ENCODE results near the gene AMACR.

AMACR gene

DNA sequence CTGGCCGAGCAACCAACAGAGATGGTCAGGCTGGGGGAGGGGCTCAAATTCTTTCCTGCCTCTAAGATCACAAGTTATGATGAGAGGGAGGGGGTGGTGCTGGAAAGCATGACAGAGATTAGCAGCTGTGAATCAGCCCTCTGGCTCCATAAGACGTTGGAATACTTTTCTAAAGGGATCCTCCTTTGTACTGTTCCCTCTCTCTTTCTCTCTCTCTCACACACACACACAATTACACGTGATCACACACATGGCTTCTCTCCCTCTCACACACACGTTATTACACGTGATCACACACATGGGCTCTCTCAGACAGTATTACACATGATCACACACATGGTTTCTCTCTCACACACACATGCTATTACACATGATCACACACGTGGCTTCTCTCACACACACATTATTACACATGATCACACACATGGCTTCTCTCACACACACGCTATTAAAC lies 23.2 kb downstream of the AMACR start, which contains the start of gene SLC45A2:
Gene SLC45A2 (minus strand): TSS at position 23 of the 454 bp plus-strand sequence. CDS start 110 bp downstream, outside the sequence.
- H3K27me3 ChIP-seq (ENCODE audit: insufficient read depth, low read length) = no peaks in the 10 kb centered on the region
- no peak within 1 kb of the TSS for H3K9ac ChIP-seq (ENCODE audit: low read length)
- no peaks in the 10 kb centered on the region for H3K79me2 ChIP-seq (ENCODE audit: insufficient read depth, low read length)
- no peaks in the 10 kb centered on the region for H4K20me1 ChIP-seq (ENCODE audit: insufficient read depth, low read length)
- H3K36me3 ChIP-seq (ENCODE audit: insufficient read depth, low read length) = peaks cover 13% of the 10 kb centered on the region; the same call in 1 of the 2 replicates
- no peaks in the 10 kb centered on the region for H3K4me1 ChIP-seq (ENCODE audit: insufficient read depth, low read length, severe bottlenecking)
- H3F3A ChIP-seq (ENCODE audit: insufficient read depth, low read length) = no peaks in the 10 kb centered on the region
- no peak within 1 kb of the TSS for H3K4me2 ChIP-seq (ENCODE audit: low read length)
- no peak within 1 kb of the TSS for H2AFZ ChIP-seq (ENCODE audit: low read length)
- peaks cover 5% of the 10 kb centered on the region; the same call in 1 of the 2 replicates for H3K9me3 ChIP-seq (ENCODE audit: low read length)
- no peaks in the 10 kb centered on the region for H3K9me2 ChIP-seq (ENCODE audit: low read depth, low read length)
- TF ChIP-seq, protein P1, sequence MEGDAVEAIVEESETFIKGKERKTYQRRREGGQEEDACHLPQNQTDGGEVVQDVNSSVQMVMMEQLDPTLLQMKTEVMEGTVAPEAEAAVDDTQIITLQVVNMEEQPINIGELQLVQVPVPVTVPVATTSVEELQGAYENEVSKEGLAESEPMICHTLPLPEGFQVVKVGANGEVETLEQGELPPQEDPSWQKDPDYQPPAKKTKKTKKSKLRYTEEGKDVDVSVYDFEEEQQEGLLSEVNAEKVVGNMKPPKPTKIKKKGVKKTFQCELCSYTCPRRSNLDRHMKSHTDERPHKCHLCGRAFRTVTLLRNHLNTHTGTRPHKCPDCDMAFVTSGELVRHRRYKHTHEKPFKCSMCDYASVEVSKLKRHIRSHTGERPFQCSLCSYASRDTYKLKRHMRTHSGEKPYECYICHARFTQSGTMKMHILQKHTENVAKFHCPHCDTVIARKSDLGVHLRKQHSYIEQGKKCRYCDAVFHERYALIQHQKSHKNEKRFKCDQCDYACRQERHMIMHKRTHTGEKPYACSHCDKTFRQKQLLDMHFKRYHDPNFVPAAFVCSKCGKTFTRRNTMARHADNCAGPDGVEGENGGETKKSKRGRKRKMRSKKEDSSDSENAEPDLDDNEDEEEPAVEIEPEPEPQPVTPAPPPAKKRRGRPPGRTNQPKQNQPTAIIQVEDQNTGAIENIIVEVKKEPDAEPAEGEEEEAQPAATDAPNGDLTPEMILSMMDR (IDR thresholded peaks at IDR 0.05; ENCODE audit: low read length) = no peak
- TF ChIP-seq EZH2 (IDR thresholded peaks at IDR 0.05; ENCODE audit: borderline replicate concordance, low read length) = no peak
- H3K4me3 ChIP-seq (ENCODE audit: low read depth, low read length, poor library complexity, severe bottlenecking) = no peak within 1 kb of the TSS
- no peak within 1 kb of the TSS for H3K27ac ChIP-seq (ENCODE audit: low read depth, low read length, poor library complexity, severe bottlenecking)

DNA sequence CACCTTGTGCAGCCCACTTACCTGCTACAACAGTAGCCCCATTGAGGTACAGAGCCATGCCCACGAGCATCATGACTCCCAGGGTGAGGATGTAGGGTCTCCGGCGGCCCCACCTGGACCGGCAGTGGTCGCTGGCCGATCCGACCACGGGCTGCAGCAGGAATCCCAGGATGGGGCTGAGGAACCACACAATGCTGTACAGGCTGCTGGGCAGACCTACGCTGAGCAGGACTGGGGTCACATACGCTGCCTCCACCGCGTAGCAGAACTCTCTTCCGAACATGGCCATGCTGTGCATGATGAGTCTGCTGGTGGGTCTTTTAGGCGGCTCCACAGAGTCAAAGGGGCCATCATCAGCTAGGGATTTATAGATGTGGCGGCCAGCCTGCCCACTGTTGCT lies 23.7 kb downstream of the AMACR start:
- no peaks in the 10 kb centered on the region for H3F3A ChIP-seq (ENCODE audit: insufficient read depth, low read length)
- no peaks in the 10 kb centered on the region for H3K4me1 ChIP-seq (ENCODE audit: insufficient read depth, low read length, severe bottlenecking)
- H3K4me2 ChIP-seq (ENCODE audit: low read length) = no peak overlapping the region
- TF ChIP-seq, protein P1 (IDR thresholded peaks at IDR 0.05; ENCODE audit: low read length) = no peak
- no peak for TF ChIP-seq EZH2 (IDR thresholded peaks at IDR 0.05; ENCODE audit: borderline replicate concordance, low read length)
- H3K9ac ChIP-seq (ENCODE audit: low read length) = no peak overlapping the region
- H4K20me1 ChIP-seq (ENCODE audit: insufficient read depth, low read length) = no peaks in the 10 kb centered on the region
- H3K9me2 ChIP-seq (ENCODE audit: low read depth, low read length) = no peaks in the 10 kb centered on the region
- no peaks in the 10 kb centered on the region for H3K27me3 ChIP-seq (ENCODE audit: insufficient read depth, low read length)
- H3K27ac ChIP-seq (ENCODE audit: low read depth, low read length, poor library complexity, severe bottlenecking) = no peak overlapping the region
- H3K79me2 ChIP-seq (ENCODE audit: insufficient read depth, low read length) = no peaks in the 10 kb centered on the region
- H3K36me3 ChIP-seq (ENCODE audit: insufficient read depth, low read length) = peaks cover 13% of the 10 kb centered on the region; the same call in 1 of the 2 replicates
- H3K9me3 ChIP-seq (ENCODE audit: low read length) = peaks cover 5% of the 10 kb centered on the region; the same call in 1 of the 2 replicates
- H3K4me3 ChIP-seq (ENCODE audit: low read depth, low read length, poor library complexity, severe bottlenecking) = no peak overlapping the region
- H2AFZ ChIP-seq (ENCODE audit: low read length) = no peak overlapping the region

DNA sequence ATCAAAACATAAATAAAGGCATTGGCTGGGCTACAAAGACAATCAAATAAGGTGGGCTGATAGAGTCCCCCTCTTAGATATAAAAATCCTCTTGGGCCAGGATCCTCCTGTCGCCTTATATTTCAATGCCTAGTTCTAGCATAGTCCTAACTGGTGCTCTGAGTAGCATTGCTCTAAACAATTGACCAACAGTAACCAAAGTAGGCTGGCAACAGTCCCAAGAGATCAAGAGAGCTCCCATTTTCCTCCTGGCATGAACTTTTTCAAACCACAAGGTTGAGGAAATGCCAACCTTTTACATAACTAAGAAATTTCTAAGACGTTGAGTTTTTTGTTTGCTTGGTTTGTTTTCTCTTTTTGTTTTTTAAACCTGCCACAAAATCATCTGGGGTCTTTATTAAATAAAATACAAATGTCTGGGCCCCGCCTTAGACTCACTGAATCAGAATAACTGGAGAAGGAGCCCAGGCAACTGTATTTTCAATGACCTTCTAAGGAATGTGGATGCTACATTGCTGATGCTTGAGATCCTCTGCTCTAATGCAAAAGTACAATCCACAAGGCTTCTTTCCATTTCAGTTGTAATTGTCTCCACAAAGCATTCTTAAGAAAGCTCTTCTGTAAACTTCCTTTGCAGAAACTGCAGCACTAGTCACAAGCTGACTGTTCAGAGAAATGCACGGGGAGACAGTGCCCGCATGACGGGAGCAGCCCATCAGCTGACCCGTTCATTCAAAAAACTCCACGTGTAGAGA lies 26.3 kb downstream of the AMACR start:
- TF ChIP-seq, protein P1 (IDR thresholded peaks at IDR 0.05; ENCODE audit: low read length) = no peak
- TF ChIP-seq EZH2 (IDR thresholded peaks at IDR 0.05; ENCODE audit: borderline replicate concordance, low read length) = no peak
- no peak overlapping the region for H3K4me2 ChIP-seq (ENCODE audit: low read length)

More for the DNA sequence above, 26.3 kb downstream of the AMACR start:
- H3K9me2 ChIP-seq (ENCODE audit: low read depth, low read length) = no peaks in the 10 kb centered on the region
- no peaks in the 10 kb centered on the region for H3K4me1 ChIP-seq (ENCODE audit: insufficient read depth, low read length, severe bottlenecking)
- no peak overlapping the region for H2AFZ ChIP-seq (ENCODE audit: low read length)
- no peaks in the 10 kb centered on the region for H3F3A ChIP-seq (ENCODE audit: insufficient read depth, low read length)
- H3K27ac ChIP-seq (ENCODE audit: low read depth, low read length, poor library complexity, severe bottlenecking) = no peak overlapping the region
- H3K9me3 ChIP-seq (ENCODE audit: low read length) = 0 out of 2 replicates have a peak, but pooled peaks cover 2% of the 10 kb centered on the region
- no peak overlapping the region for H3K4me3 ChIP-seq (ENCODE audit: low read depth, low read length, poor library complexity, severe bottlenecking)
- H3K79me2 ChIP-seq (ENCODE audit: insufficient read depth, low read length) = no peaks in the 10 kb centered on the region
- H3K36me3 ChIP-seq (ENCODE audit: insufficient read depth, low read length) = no peaks in the 10 kb centered on the region
- no peaks in the 10 kb centered on the region for H3K27me3 ChIP-seq (ENCODE audit: insufficient read depth, low read length)
- H3K9ac ChIP-seq (ENCODE audit: low read length) = no peak overlapping the region
- H4K20me1 ChIP-seq (ENCODE audit: insufficient read depth, low read length) = no peaks in the 10 kb centered on the region

Measured in OCI-LY1 (cell line).